Measurements from ENCODE around the gene TRPM6. TPM values are rescaled to one million over a fixed set of nuclear protein-coding genes. Genes with fewer than 3 reads are reported as not detected.

Gene TRPM6
- total RNA-seq, 1 donor from 2014 or later: 9.1 TPM

GRCh38 chr9:74742792-74743730 is 144.7 kb downstream of the TRPM6 start:
- H3K36me3 ChIP-seq: no peaks in the 10 kb centered on the region
- no peak for DNase-seq (ENCODE audit: extremely low spot score in 2 of 2)
- peak in 2 of 3 experiments; percentile 40 to 47 for TF ChIP-seq CTCF (IDR thresholded peaks at IDR 0.05)
- no peak for TF ChIP-seq POLR2AphosphoS5 (IDR thresholded peaks at IDR 0.05; ENCODE audit: insufficient read depth in 1 of 2, low read depth in 1 of 2)
- H3K4me3 ChIP-seq: no peak overlapping the region
- no peaks in the 10 kb centered on the region for H3K27me3 ChIP-seq
- no peaks in the 10 kb centered on the region for H3K4me1 ChIP-seq
- no peak overlapping the region for H3K27ac ChIP-seq
- no peaks in the 10 kb centered on the region for H3K9me3 ChIP-seq
- intact Hi-C loops (cut with DNase I): no loop called here

- DNase-seq (ENCODE audit: extremely low spot score in 2 of 2): no peak
- Histone ChIP-seq H3K27me3 (no peaks in the 10 kb centered on the region), H3K36me3 (no peaks in the 10 kb centered on the region), H3K4me1 (no peaks in the 10 kb centered on the region), H3K4me3 (no peak overlapping the region), H3K9me3 (no peaks in the 10 kb centered on the region), H3K27ac (no peak overlapping the region)
- no peak for TF ChIP-seq POLR2AphosphoS5 (IDR thresholded peaks at IDR 0.05; ENCODE audit: insufficient read depth in 1 of 2, low read depth in 1 of 2)
- no peak for TF ChIP-seq CTCF (IDR thresholded peaks at IDR 0.05)
- TF ChIP-seq POLR2A (IDR thresholded peaks at IDR 0.05): no peak
- intact Hi-C loops (cut with DNase I): no loop called here
These were observed 145.4 kb downstream of the TRPM6 start for GRCh38 chr9:74742191-74742790.

GRCh38 chr9:74736646-74737045 is 151.1 kb downstream of the TRPM6 start:
- no peak overlapping the region for H3K4me3 ChIP-seq
- TF ChIP-seq POLR2AphosphoS5 (IDR thresholded peaks at IDR 0.05; ENCODE audit: insufficient read depth in 1 of 2, low read depth in 1 of 2) (no peak), POLR2A (IDR thresholded peaks at IDR 0.05) (no peak), CTCF (IDR thresholded peaks at IDR 0.05) (no peak)
- no peak overlapping the region for H3K27ac ChIP-seq
- DNase-seq (ENCODE audit: extremely low spot score in 2 of 2): no peak
- no peaks in the 10 kb centered on the region for H3K9me3 ChIP-seq
- H3K36me3 ChIP-seq: no peaks in the 10 kb centered on the region
- H3K4me1 ChIP-seq: no peaks in the 10 kb centered on the region
- no peaks in the 10 kb centered on the region for H3K27me3 ChIP-seq
- intact Hi-C loops (cut with DNase I): no loop called here

- no peak for DNase-seq (ENCODE audit: extremely low spot score in 2 of 2)
- Histone ChIP-seq H3K4me1 (no peaks in the 10 kb centered on the region), H3K27ac (no peak overlapping the region), H3K9me3 (no peaks in the 10 kb centered on the region), H3K4me3 (no peak overlapping the region), H3K36me3 (no peaks in the 10 kb centered on the region), H3K27me3 (no peaks in the 10 kb centered on the region)
- TF ChIP-seq CTCF (IDR thresholded peaks at IDR 0.05): no peak
- TF ChIP-seq POLR2AphosphoS5 (IDR thresholded peaks at IDR 0.05; ENCODE audit: insufficient read depth in 1 of 2, low read depth in 1 of 2): no peak
- TF ChIP-seq POLR2A (IDR thresholded peaks at IDR 0.05): no peak
- intact Hi-C loops (cut with DNase I): no loop called here
These were observed 152.0 kb downstream of the TRPM6 start for GRCh38 chr9:74735761-74736160.

Data from vagina (tissue), 2 donors.